DND-41 (cell line): ENCODE results near the gene DCC.

Experiments used
- ATAC-seq: fragments of 200-7000 bp; cut with Tn5 transposase; 3 replicates; pipeline ENCODE4 v1.9.1; 2021; ENCODE audit warnings: low read depth; ENCODE audit not compliant: insufficient read depth
- DNase-seq: peaks from one replicate; pipeline ENCODE4 v3.0.0-alpha.2; 2020
- H2AFZ ChIP-seq: 2 replicates; pipeline ENCODE4 v1.6.0; 2012; ENCODE audit warnings: low read depth, low read length
- H3K27ac ChIP-seq: 2 replicates; pipeline ENCODE4 v1.5.1; 2012; ENCODE audit warnings: low read length, inconsistent platforms
- H3K27me3 ChIP-seq: fragments of 200-600 bp; sonication (generic); 2 replicates; pipeline ENCODE4 v1.6.0; 2012; ENCODE audit warnings: low read length, mild to moderate bottlenecking, inconsistent platforms; ENCODE audit not compliant: insufficient read depth, poor library complexity
- H3K36me3 ChIP-seq: 2 replicates; pipeline ENCODE4 v1.5.1; 2012; ENCODE audit warnings: low read length, inconsistent platforms; ENCODE audit not compliant: insufficient read depth
- H3K4me1 ChIP-seq: 2 replicates; pipeline ENCODE4 v1.5.1; 2012; ENCODE audit warnings: mild to moderate bottlenecking, low read length; ENCODE audit not compliant: insufficient read depth
- H3K4me2 ChIP-seq: 2 replicates; pipeline ENCODE4 v1.6.0; 2012; ENCODE audit warnings: mild to moderate bottlenecking, moderate library complexity, low read length, inconsistent platforms; ENCODE audit not compliant: insufficient read depth
- H3K4me3 ChIP-seq, 2 experiments: fragments of 200-600 bp in 1 of 2; shearing (Covaris generic) in 1 of 2; 2 replicates each; pipeline ENCODE4 v1.5.1; 2012 to 2016; ENCODE audit warnings: inconsistent platforms in 2 of 2, low read length in 2 of 2, mild to moderate bottlenecking in 2 of 2, low read depth in 1 of 2, moderate library complexity in 1 of 2
- H3K79me2 ChIP-seq: 2 replicates; pipeline ENCODE4 v1.6.0; 2012; ENCODE audit warnings: low read length, inconsistent platforms; ENCODE audit not compliant: insufficient read depth
- H3K9ac ChIP-seq: 2 replicates; pipeline ENCODE4 v1.6.0; 2012; ENCODE audit warnings: low read depth, mild to moderate bottlenecking, inconsistent platforms, low read length, moderate library complexity
- H3K9me3 ChIP-seq: 2 replicates; pipeline ENCODE4 v1.5.1; 2012; ENCODE audit warnings: low read length, moderate library complexity, mild to moderate bottlenecking, inconsistent platforms; ENCODE audit not compliant: insufficient read depth, severe bottlenecking
- H4K20me1 ChIP-seq: 2 replicates; pipeline ENCODE4 v1.6.0; 2012; ENCODE audit warnings: low read length; ENCODE audit not compliant: insufficient read depth
- EZH2 ChIP-seq: IDR thresholded peaks from 3 replicates; pipeline ENCODE4 v1.6.1; 2012; ENCODE audit warnings: borderline replicate concordance, low read depth, mild to moderate bottlenecking, moderate library complexity, low read length, inconsistent platforms; ENCODE audit not compliant: severe bottlenecking
- TF ChIP-seq, protein P1 (sequence below): IDR thresholded peaks from 2 replicates; pipeline ENCODE4 v1.5.1; 2012; ENCODE audit warnings: borderline replicate concordance, low read length, moderate library complexity, mild to moderate bottlenecking; ENCODE audit not compliant: poor library complexity, severe bottlenecking; ENCODE audit errors: extremely low read depth

The DCC gene

DNA sequence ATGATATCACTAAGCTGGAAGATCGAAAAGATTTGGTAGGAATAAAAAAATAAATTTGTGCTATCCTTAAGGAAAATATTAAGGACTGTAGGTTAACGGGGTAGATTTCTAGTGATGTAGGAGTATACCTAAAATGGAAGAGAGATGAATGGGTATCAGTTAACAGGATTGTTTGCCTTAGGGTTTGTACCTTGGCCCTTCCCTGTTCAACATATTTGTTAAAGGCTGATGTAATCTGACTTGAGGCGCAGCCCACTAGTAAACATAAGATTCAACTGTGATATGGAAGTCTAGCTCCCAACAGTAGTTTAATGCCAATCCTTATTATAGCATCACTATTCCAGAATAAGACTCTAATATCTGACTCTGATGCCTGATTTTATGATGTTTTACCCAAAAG is 685.2 kb downstream of the DCC start:
- Histone ChIP-seq H3K4me2 (no peak overlapping the region), H3K36me3 (no peaks in the 10 kb centered on the region), H3K27me3 (no peaks in the 10 kb centered on the region), H3K9ac (no peak overlapping the region), H4K20me1 (no peaks in the 10 kb centered on the region), H3K4me1 (no peaks in the 10 kb centered on the region), H3K79me2 (no peaks in the 10 kb centered on the region), H3K4me3 (no peak overlapping the region), H3K27ac (no peak overlapping the region), H2AFZ (no peak overlapping the region), H3K9me3 (no peaks in the 10 kb centered on the region)
- DNase-seq (no peak), ATAC-seq (no peak)
- TF ChIP-seq EZH2: no peak
- TF ChIP-seq, protein P1, sequence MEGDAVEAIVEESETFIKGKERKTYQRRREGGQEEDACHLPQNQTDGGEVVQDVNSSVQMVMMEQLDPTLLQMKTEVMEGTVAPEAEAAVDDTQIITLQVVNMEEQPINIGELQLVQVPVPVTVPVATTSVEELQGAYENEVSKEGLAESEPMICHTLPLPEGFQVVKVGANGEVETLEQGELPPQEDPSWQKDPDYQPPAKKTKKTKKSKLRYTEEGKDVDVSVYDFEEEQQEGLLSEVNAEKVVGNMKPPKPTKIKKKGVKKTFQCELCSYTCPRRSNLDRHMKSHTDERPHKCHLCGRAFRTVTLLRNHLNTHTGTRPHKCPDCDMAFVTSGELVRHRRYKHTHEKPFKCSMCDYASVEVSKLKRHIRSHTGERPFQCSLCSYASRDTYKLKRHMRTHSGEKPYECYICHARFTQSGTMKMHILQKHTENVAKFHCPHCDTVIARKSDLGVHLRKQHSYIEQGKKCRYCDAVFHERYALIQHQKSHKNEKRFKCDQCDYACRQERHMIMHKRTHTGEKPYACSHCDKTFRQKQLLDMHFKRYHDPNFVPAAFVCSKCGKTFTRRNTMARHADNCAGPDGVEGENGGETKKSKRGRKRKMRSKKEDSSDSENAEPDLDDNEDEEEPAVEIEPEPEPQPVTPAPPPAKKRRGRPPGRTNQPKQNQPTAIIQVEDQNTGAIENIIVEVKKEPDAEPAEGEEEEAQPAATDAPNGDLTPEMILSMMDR: no peak

DNA sequence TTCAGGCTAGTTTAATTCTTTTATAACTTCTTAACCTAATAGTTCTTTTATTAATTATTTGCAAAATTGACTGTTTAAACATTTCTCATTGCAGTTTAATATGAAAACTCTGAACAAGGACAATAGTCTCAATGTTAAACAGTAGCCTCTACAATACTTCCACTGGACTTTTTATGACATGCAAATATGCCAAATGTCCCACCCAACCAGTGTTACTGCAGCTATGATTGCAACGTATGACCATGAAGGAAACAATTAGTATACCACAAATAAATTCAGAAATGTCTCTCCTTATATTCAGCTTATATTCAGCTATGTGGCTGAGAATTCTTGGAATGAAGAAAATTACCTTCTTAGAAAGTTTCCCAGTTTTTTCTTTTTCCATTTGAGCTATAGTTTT is 688.6 kb downstream of the DCC start:
- no peaks in the 10 kb centered on the region for H3K9me3 ChIP-seq
- no peaks in the 10 kb centered on the region for H3K4me1 ChIP-seq
- no peaks in the 10 kb centered on the region for H3K27me3 ChIP-seq
- no peak overlapping the region for H3K4me3 ChIP-seq
- TF ChIP-seq EZH2: no peak
- TF ChIP-seq, protein P1: no peak
- no peak overlapping the region for H3K27ac ChIP-seq
- ATAC-seq (no peak), DNase-seq (no peak)
- no peak overlapping the region for H3K9ac ChIP-seq
- no peak overlapping the region for H3K4me2 ChIP-seq
- no peaks in the 10 kb centered on the region for H3K36me3 ChIP-seq
- no peaks in the 10 kb centered on the region for H4K20me1 ChIP-seq
- H3K79me2 ChIP-seq: no peaks in the 10 kb centered on the region
- no peak overlapping the region for H2AFZ ChIP-seq

DNA sequence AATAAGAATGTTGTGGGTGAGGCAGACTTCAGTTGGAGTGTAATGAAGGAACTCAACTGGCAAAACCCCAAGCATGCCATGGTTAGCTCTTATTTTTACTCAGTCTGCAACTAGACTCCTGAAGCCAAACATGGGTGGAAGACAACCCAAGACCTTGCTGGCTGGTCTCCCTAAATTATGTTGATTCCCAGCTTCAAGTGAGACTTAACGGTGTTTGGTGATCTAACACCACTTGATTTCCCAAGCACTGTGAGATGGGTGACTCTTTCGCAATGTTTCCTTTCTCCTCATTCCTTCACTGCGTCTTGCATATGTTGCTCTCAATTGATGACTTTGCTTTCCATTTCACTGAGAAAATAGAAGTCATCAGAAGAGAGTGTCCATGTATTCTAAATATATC is 693.1 kb downstream of the DCC start:
- ATAC-seq: no peak
- no peaks in the 10 kb centered on the region for H3K79me2 ChIP-seq
- no peaks in the 10 kb centered on the region for H3K36me3 ChIP-seq
- no peaks in the 10 kb centered on the region for H3K9me3 ChIP-seq
- H3K27ac ChIP-seq: no peak overlapping the region
- H3K27me3 ChIP-seq: no peaks in the 10 kb centered on the region
- H3K9ac ChIP-seq: no peak overlapping the region
- no peak for DNase-seq
- no peak for TF ChIP-seq EZH2
- TF ChIP-seq, protein P1: no peak
- no peak overlapping the region for H2AFZ ChIP-seq
- H3K4me3 ChIP-seq: no peak overlapping the region
- no peaks in the 10 kb centered on the region for H4K20me1 ChIP-seq
- no peak overlapping the region for H3K4me2 ChIP-seq
- no peaks in the 10 kb centered on the region for H3K4me1 ChIP-seq

DNA sequence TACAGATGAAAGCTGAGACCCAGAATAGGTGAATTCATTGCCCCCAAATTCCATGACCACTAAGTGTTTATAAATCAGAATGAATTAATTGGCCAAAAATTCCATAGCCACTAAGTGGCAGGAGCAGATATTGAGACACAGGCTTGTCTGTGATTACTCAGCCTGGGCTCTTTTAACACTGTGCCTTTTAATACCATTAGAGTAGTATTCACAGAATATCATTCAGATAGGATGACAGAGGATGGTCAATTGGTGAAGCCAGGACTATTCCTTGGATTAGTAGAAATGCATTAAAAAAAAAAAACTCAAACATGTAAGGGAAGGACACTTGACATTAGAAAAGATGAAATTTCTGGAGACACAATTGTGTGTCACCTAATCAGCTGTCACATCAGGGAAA is 698.6 kb downstream of the DCC start:
- Histone ChIP-seq H3K27me3 (no peaks in the 10 kb centered on the region), H3K27ac (no peak overlapping the region), H3K9ac (no peak overlapping the region), H3K4me1 (no peaks in the 10 kb centered on the region), H3K36me3 (no peaks in the 10 kb centered on the region), H3K9me3 (no peaks in the 10 kb centered on the region), H3K4me2 (no peak overlapping the region), H4K20me1 (no peaks in the 10 kb centered on the region), H2AFZ (no peak overlapping the region), H3K4me3 (no peak overlapping the region), H3K79me2 (no peaks in the 10 kb centered on the region)
- ATAC-seq: no peak
- TF ChIP-seq, protein P1: no peak
- TF ChIP-seq EZH2: no peak
- DNase-seq: no peak
